Body of pancreas (tissue), 4 donors: ENCODE results near the gene ADAMTS20. TPM values are rescaled to one million over a fixed set of nuclear protein-coding genes. Genes with fewer than 3 reads are reported as not detected.

Source experiments
- ATAC-seq: fragments of 150-250 bp; one replicate; pipeline ENCODE4 v1.9.1; 2016
- DNase-seq, 4 donors: peaks; one replicate each; pipeline ENCODE4 v3.0.0-alpha.2; 2019
- H3K27ac ChIP-seq, 4 donors: fragments of 200-600 bp; sonication (generic); 1 replicate in 3 of 4; 2 replicates in 1 of 4; pipeline versions ENCODE4 v1.5.1 to v1.6.1; 2016 to 2019; ENCODE audit warnings: mild to moderate bottlenecking in 1 of 4, mixed read lengths in 1 of 4, moderate library complexity in 1 of 4
- H3K27me3 ChIP-seq, 2 donors: fragments of 200-600 bp; sonication (generic); one replicate each; pipeline ENCODE4 v1.6.0; 2016; ENCODE audit warnings: mild to moderate bottlenecking in 1 of 2
- H3K36me3 ChIP-seq, 2 donors: fragments of 200-600 bp; sonication (generic); replicated peaks in 1 of 2; 2 replicates each; pipeline ENCODE4 v1.5.1; 2016; ENCODE audit warnings: low read depth in 2 of 2; ENCODE audit not compliant: insufficient read depth in 1 of 2
- H3K4me1 ChIP-seq: fragments of 200-600 bp; sonication (generic); one replicate; pipeline ENCODE4 v1.6.0; 2016
- H3K4me3 ChIP-seq, 2 donors: fragments of 200-600 bp; sonication (generic); 1 replicate in 1 of 2; 2 replicates in 1 of 2; pipeline ENCODE4 v1.5.1; 2016 to 2019
- H3K9me3 ChIP-seq, 3 donors: fragments of 200-600 bp; sonication (generic); 1 replicate in 2 of 3; 2 replicates in 1 of 3; pipeline ENCODE4 v1.5.1; 2016
- CTCF ChIP-seq, 7 experiments: fragments of 450-650 bp in 4 of 7; fragments of 200-600 bp in 3 of 7; sonication (generic) in 3 of 7; IDR thresholded peaks; one replicate each; pipeline ENCODE4 v1.5.1; 2016 to 2019; ENCODE audit warnings: antibody characterized with exemption in 7 of 7
- POLR2A ChIP-seq, 3 donors: fragments of 450-650 bp; IDR thresholded peaks; one replicate each; pipeline ENCODE4 v1.6.1; 2016; ENCODE audit warnings: antibody characterized with exemption in 3 of 3, mild to moderate bottlenecking in 2 of 3
- WGBS, 2 donors: methylation state at CpG; one replicate each; pipeline ENCODE4 v1.1.5; 2017; 5-methylcytosine and 5-hydroxymethylcytosine counted together
- intact Hi-C: fragments of 100-400 bp; cut with DNase I; formaldehyde crosslinking; loops from one replicate; pipeline ENCODE4 v1.15.1; 2023
- total RNA-seq, 2 donors: library from RNA; depleted of rRNA; stranded (reverse); fragments of >200 nt; gene quantifications; one replicate each; pipeline ENCODE4 v1.1.0, GENCODE V29; 2016

ADAMTS20 gene
- total RNA-seq, 2 donors from 2014 or later, result not detected

GRCh38 chr12:43407816-43408645 is 144.0 kb downstream of the ADAMTS20 start:
- ATAC-seq (no peak), DNase-seq (no peak)
- no peak for TF ChIP-seq CTCF (IDR thresholded peaks at IDR 0.05)
- Histone ChIP-seq H3K4me1 (no peaks in the 10 kb centered on the region), H3K4me3 (no peak overlapping the region), H3K36me3 (no peaks in the 10 kb centered on the region), H3K27me3 (no peaks in the 10 kb centered on the region), H3K9me3 (no peaks in the 10 kb centered on the region), H3K27ac (no peak overlapping the region)
- intact Hi-C loops, result no loop called here
- WGBS, 2 donors, result 63 to 82% methylated on average over 1 of the region's 1 CpG

- ATAC-seq (no peak), DNase-seq (no peak)
- H3K4me3 ChIP-seq, result no peak overlapping the region
- no peak overlapping the region for H3K27ac ChIP-seq
- no peaks in the 10 kb centered on the region for H3K36me3 ChIP-seq
- no peaks in the 10 kb centered on the region for H3K9me3 ChIP-seq
- intact Hi-C loops, result no loop called here
- no peaks in the 10 kb centered on the region for H3K4me1 ChIP-seq
- WGBS, 2 donors, result 83 to 96% methylated on average over 1 of the region's 1 CpG
- TF ChIP-seq CTCF (IDR thresholded peaks at IDR 0.05), result no peak
- no peak for TF ChIP-seq POLR2A (IDR thresholded peaks at IDR 0.05)
- H3K27me3 ChIP-seq, result no peaks in the 10 kb centered on the region
These were observed 145.2 kb downstream of the ADAMTS20 start for GRCh38 chr12:43406801-43407200.

GRCh38 chr12:43402436-43402835 is 149.6 kb downstream of the ADAMTS20 start:
- ATAC-seq (no peak), DNase-seq (no peak)
- TF ChIP-seq CTCF (IDR thresholded peaks at IDR 0.05) (no peak), POLR2A (IDR thresholded peaks at IDR 0.05) (no peak)
- intact Hi-C loops, result no loop called here
- no peaks in the 10 kb centered on the region for H3K27me3 ChIP-seq
- H3K27ac ChIP-seq, result no peak overlapping the region
- no peaks in the 10 kb centered on the region for H3K4me1 ChIP-seq
- H3K36me3 ChIP-seq, result no peaks in the 10 kb centered on the region
- no peaks in the 10 kb centered on the region for H3K9me3 ChIP-seq
- no peak overlapping the region for H3K4me3 ChIP-seq

GRCh38 chr12:43401096-43401495 is 150.9 kb downstream of the ADAMTS20 start:
- H3K36me3 ChIP-seq, result no peaks in the 10 kb centered on the region
- no peaks in the 10 kb centered on the region for H3K4me1 ChIP-seq
- no peak overlapping the region for H3K27ac ChIP-seq
- ATAC-seq (no peak), DNase-seq (no peak)
- H3K9me3 ChIP-seq, result no peaks in the 10 kb centered on the region
- WGBS, 2 donors, result 8 to 9% methylated on average over 1 of the region's 1 CpG
- intact Hi-C loops, result no loop called here
- no peak overlapping the region for H3K4me3 ChIP-seq
- TF ChIP-seq CTCF (IDR thresholded peaks at IDR 0.05) (no peak), POLR2A (IDR thresholded peaks at IDR 0.05) (no peak)
- H3K27me3 ChIP-seq, result no peaks in the 10 kb centered on the region

GRCh38 chr12:43396671-43397070 is 155.3 kb downstream of the ADAMTS20 start:
- Histone ChIP-seq H3K27me3 (no peaks in the 10 kb centered on the region), H3K4me3 (no peak overlapping the region), H3K9me3 (no peaks in the 10 kb centered on the region), H3K4me1 (no peaks in the 10 kb centered on the region), H3K27ac (no peak overlapping the region), H3K36me3 (no peaks in the 10 kb centered on the region)
- 73 to 76% methylated on average over 5 of the region's 5 CpGs for WGBS, 2 donors
- DNase-seq, result no peak
- intact Hi-C loops, result no loop called here
- no peak for ATAC-seq
- TF ChIP-seq CTCF (IDR thresholded peaks at IDR 0.05) (no peak), POLR2A (IDR thresholded peaks at IDR 0.05) (no peak)
